ENCODE data around the gene DDX55.
"Not testable (repeated sequence)": the region's sequence is repeated elsewhere in the genome, so short reads cannot be mapped to it uniquely, and the experiment has no call there.

DDX55 gene, protein sequence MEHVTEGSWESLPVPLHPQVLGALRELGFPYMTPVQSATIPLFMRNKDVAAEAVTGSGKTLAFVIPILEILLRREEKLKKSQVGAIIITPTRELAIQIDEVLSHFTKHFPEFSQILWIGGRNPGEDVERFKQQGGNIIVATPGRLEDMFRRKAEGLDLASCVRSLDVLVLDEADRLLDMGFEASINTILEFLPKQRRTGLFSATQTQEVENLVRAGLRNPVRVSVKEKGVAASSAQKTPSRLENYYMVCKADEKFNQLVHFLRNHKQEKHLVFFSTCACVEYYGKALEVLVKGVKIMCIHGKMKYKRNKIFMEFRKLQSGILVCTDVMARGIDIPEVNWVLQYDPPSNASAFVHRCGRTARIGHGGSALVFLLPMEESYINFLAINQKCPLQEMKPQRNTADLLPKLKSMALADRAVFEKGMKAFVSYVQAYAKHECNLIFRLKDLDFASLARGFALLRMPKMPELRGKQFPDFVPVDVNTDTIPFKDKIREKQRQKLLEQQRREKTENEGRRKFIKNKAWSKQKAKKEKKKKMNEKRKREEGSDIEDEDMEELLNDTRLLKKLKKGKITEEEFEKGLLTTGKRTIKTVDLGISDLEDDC

DNA sequence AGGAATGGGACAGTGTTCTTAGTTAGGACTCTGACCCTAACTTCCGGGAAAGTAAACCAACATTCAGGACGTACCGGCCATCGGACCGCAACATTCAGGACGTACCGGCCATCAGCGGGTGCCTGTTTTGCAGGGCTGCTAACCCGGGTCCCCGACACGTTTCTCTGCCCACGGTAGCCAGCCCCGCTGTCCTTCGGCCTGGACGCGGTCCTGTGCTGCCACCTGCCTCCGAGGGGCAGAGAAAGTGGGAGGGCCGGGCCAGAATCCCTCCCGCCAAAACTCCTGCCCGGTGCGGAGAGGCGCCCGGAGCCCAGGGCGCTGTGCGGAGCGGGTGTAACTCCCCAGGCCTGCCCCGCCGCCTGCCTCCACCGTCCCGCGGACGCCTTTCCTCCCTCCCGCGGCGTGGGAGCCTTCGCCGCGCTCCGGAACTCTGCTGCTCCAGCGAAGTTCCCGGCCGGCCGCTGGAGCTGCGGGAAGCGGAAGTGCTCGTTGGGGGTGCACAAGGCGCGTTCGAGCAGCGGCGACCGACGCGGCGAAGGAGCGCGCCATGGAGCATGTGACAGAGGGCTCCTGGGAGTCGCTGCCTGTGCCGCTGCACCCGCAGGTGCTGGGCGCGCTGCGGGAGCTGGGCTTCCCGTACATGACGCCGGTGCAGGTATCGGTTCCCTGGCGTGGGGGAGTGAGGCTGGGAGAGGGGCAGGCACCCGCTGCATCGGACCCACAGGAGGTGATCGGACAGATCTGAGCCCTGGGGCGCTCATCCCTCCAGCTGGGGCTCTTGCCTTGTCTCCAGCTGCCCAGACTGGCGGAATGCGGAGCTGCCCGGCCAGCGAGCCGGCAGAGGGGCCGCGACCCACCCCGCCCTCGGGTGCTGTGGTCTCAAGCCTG, at the start of gene DDX55:
Gene DDX55 (plus strand): TSS at position 498 of the 888 bp plus-strand sequence. CDS start 50 bp downstream, at position 548.
- DNase-seq (ENCODE audit: low read depth in 2 of 2): peak; percentile 76 to 81

DNA sequence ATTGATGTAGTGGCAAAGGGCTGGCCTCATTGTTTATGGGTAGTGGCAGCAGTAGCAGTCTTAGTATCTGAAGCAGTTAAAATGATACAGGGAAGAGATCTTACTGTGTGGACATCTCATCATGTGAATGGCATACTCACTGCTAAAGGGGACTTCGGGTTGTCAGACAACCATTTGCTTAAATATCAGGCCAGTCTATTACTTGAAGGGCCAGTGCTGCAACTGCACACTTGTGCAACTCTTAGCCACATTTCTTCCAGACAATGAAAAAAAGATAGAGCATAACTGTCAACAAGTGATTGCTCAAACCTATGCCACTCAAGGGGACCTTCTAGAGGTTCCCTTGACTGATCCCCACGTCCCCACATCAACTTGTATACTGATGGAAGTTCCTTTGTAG, 47.8 kb upstream of the DDX55 start:
- DNase-seq (ENCODE audit: low read depth in 2 of 2): not testable (repeated sequence)

DNA sequence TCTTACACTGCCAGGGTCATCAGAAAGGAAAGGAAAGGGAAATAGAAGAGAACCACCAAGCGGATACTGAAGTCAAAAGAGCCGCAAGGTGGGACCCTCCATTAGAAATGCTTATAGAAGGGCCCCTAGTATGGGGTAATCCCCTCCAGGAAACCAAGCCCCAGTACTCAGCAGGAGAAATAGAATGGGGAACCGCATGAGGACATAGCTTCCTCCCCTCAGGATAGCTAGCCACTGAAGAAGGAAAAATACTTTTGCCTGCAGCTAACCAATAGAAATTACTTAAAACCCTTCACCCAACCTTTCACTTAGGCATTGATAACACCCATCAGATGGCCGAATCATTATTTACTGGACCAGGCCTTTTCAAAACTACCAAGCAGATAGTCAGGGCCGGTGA, 47.1 kb upstream of the DDX55 start:
- DNase-seq (ENCODE audit: low read depth in 2 of 2): not testable (repeated sequence)

DNA sequence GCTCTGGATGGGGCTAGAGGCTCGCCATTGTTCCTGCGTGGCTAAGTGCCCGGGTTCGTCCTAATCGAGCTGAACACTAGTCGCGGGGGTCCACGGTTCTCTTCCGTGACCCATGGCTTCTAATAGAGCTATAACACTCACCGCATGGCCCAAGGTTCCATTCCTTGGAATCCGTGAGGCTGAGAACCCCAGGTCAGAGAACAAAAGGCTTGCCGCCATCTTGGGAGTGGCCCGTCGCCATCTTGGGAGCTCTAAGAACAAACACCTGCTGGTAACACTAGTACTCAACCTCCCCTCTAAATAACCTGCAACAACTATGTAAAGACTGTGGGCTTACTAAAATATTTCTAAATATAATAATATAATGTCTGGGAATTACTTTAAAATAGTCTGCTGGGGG, 43.4 kb upstream of the DDX55 start:
- not testable (repeated sequence) for DNase-seq (ENCODE audit: low read depth in 2 of 2)

DNA sequence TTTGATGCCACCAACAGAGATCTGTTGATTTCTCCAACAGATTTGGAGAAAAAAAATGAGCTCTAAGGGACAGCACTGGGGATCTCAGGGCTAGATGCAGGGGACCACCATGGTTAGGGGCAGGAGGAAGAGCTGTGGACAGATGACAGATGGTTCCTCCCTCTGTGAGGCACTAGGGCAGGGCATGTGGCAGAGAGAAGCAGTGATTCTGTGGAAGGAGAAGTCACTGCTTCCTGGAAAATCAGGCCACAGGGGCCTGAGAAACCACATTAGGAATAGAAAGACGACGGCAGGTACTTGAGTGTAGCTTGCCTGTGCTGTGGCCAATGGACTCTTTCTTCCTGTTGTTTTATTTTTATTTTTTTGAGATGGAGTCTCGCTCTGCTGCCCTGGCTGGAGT, 42.4 kb upstream of the DDX55 start:
- no peak for DNase-seq (ENCODE audit: low read depth in 2 of 2)

DNA sequence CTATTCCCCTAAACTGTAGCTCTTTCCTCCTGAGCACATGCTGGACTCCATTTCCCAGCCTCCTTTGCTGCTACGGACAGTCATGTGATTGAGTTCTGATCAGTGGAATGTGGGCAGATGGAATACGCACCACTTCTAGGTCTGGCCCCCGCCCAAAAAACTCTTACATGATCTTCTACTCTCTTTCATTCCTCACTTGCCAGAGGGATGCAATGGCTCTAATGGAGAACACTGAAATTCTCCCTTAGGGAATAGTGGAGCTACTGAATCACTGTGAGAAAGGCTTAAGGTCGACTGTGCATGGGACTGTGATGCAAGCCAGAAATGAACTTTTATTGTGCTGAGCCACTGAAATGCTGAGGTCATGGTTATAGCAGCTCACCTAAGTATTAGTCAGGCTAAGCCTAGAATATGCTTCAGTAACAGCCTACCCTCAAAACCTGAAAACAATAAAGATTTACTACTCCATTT, 30.5 kb upstream of the DDX55 start:
- no peak for DNase-seq (ENCODE audit: low read depth in 2 of 2)

DNA sequence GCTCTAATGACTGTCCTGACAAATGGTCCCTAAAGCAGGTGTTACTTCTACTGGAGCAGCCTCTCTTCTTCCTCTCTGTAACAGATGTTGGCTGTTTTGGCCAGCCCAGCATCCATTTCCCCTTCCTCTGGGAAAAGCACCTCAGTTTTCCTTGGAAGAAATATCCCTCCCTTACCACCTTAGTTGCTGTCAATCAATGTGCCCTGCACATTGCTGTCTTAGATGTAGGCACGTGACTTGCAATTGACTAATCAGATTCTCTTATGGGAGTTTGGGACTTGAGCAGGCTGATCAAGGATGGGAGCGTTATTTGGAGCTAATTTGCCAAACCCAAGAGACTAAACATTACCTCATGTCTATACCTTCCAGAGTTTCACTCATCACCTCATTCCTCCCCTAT, 29.5 kb upstream of the DDX55 start:
- DNase-seq (ENCODE audit: low read depth in 2 of 2): no peak

DNA sequence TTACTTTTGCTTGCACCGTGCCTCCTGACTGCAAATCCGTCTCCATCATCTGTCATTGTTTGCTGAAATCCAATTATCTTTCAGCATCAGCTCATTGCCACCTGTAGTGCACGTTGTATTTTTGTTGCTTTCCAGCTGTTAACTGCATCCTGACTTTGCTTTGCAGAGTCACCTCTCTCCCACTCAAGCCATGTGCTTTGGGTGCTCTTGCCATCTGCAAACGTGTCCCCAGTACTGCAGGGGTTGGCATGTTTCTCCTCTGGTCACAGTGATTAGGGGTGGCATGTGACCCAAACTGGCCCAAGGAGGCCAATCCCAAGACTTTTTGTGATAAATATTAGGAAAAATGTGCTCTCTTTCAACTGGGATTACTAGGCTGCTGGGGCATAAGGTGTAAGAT, 28.0 kb upstream of the DDX55 start:
- no peak for DNase-seq (ENCODE audit: low read depth in 2 of 2)

DNA sequence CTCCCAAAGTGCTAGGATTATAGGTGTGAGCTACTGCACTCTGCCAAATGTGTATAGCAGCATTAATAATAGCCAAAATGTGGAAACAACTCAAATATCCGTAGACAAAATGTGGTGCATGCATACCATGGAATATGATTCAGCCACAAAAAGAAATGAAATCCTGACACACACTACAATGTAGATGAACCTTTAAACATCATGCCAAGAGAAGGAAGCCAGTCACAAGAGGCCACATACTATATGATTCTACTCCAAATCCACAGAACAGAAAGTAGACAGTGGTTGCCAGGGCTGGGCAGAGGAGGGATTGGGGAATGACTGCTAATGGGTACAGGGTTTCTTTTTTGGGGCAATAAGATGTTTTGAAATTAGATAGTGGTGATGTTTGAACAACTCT, 25.3 kb upstream of the DDX55 start:
- DNase-seq (ENCODE audit: low read depth in 2 of 2): no peak

DNA sequence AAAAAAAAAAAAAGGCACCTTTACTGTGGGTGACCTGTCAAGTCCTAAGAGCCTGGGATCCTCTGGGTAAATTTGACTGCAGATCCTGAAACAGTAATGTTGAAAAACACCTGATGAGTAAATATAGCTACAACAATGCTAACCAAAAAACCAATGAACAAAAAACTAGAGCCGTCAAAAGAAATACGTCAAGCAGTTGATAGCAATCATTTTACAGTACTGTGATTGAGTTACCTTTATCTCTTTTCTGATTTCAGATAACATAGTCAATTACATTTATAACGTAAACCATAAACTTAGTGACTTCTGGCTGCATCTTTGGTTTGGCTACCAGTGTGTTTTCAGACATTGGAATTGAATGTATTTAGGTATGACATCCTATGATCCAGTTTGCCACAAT, 23.7 kb upstream of the DDX55 start:
- no peak for DNase-seq (ENCODE audit: low read depth in 2 of 2)

DNA sequence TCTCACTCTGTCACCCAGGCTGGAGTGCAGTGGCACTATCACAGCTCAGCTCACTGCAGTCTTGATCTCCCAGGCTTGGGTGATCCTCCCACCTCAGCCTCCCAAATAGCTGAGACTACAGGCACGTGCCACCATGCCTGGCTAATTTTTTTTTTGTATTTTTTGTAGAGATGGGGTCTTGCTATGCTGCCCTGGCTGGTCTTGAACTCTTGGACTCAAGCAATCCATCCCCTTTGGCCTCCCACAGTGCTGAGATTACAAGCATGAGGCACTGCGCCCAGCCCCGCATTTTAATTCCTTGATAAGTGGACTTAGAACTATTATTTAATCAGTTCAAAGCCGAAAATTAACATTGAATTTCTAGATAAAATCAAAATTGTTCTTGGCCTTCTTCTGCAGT, 23.1 kb upstream of the DDX55 start:
- not testable (repeated sequence) for DNase-seq (ENCODE audit: low read depth in 2 of 2)

DNA sequence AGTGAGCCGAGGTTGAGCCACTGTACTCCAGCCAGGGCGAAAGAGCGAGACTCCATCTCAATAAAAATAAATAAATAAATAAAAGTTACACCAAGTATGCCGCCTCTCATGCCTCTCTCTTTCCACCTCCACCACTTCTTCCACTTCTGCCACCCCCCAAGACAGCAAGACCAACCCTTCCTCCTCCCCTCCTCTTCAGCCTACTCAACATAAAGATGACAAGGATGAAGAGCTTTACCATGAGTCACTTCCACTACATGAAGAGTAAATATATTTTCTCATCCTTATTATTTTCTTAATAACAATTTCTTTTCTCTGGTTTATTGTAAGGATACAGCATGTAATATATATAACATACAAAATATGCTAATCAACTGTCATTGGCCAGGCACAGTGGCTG, 21.1 kb upstream of the DDX55 start:
- no peak for DNase-seq (ENCODE audit: low read depth in 2 of 2)

DNA sequence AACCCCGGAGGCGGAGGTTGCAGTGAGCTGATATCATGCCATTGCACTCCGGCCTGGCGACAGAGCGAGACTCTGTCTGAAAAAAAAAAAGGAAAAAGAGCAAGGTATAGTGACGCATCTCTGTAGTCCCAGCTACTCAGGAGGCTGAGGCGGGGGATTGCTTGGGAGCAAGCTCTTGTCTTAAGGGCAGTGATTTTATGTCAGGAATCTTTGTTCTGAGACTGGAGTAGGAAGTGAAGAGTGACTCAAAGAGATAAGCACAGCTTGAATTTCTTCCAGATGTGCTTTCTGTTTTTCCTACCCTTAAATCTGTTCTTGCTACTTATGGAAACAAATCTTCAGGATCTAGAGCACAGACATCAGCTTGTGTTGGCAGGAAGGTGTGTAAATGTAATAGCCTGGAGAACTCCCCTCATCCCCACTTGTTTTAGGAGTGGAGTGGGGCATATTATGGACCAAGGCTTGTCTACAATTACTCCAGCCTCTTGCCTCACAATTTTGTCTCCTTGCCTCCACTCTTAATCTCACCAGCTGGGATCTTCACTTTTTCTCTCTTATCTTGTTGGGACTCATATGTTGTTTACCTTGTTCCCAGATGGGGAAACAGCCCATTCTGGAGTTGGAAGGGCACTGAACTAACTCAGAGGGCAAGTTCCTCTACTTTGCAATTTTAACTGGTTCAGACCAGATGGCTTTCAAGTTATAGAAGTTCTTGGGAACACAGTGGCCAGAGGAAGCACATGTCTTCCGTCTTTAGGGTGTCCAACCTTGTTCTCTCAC, 10.0 kb upstream of the DDX55 start:
- no peak for DNase-seq (ENCODE audit: low read depth in 2 of 2)

DNA sequence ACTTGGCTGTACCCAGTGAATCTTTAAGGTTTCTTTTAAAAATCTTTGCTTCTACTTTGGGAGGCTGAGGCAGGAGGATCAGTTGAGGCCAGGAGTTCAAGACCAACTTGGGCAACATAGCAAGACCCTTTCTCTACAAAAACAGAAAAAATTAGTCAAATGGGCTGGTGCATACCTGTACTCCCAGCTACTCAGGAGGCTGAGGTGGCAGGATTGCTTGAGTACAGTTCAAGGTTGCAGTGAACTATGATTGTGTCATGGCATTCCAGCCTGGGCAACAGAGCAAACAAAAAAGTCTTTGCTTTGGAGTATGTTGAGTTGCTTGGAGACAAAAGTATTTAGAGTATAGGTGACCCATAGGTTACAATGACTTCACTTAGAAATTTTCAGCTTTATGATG, 6.2 kb upstream of the DDX55 start:
- DNase-seq (ENCODE audit: low read depth in 2 of 2): no peak

DNA sequence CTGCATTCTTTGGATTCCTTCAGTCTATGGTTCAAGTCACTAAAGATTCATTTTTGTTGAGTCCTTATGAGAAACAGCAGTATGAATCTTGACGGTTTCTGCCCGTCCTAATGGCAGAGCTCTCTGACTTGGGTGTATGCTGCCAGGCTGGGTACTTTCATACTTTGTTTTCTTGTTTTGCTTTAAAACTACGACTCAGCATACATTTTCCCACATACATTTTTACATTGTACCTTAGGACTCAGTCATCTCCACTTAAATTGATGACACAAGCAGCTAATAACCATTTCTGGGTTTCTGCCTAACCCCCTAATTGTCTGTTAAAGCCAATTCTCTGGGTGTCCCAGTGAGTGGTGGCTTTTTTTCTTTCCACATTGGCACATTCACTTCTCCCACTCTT, 4.8 kb upstream of the DDX55 start:
- DNase-seq (ENCODE audit: low read depth in 2 of 2): no peak

DNA sequence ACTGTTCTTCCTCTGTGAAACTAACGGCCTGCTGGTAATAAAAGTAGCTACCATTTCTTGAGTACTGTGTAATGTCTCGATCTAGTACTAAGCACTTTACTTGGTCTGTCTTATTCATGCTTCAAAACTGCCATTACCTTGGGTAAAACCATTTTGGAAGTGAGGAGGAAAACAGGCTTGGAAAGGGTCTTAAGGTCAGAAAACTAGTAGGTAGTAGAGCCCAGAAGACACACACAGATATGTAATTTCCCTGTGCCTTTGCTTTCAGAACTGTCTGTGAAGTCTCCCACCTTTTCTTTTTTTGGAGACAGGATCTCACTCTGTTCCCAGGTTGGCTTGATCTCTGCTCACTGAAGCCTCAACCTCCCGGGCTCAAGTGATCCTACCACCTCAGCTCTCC, 3.4 kb upstream of the DDX55 start:
- DNase-seq (ENCODE audit: low read depth in 2 of 2): no peak

DNA sequence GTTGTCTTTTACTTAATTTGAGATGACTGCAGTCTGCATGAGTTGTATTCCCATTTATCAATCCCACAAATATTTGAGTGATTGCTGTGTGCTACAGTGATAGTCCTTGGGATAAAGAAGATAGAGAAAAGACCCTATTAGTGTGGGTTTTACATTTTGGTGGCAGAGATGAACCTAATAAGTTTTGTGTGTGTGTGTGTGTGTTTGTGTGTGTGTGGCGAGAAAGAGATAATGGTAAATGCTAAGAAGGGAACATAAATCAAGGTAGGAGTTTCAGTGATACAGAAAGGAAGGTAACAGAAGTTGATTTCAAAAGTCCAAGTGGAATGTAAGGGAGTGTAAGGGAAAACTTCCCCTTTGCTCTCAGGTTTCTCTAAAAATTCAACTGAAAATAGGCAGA, 2.6 kb upstream of the DDX55 start:
- DNase-seq (ENCODE audit: low read depth in 2 of 2): no peak

DNA sequence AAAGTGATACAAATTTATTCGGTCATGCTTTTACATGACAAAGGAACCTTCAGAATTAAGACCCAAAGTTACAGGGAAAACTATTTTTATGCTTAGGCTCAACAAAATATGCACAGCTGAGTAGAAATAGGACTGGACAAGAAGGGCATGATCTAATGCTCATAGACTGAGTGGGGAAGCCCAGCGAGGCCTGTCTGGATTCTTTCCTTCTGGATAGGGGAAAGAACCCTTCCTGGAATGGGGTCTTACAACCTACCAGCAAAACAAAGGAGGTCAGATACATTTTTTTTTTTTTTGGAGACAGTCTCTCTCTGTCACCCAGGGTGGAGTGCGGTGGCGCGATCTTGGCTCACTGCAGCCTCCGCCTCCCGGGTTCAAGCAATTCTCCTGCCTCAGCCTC, 2.2 kb upstream of the DDX55 start:
- DNase-seq (ENCODE audit: low read depth in 2 of 2): no peak

DNA sequence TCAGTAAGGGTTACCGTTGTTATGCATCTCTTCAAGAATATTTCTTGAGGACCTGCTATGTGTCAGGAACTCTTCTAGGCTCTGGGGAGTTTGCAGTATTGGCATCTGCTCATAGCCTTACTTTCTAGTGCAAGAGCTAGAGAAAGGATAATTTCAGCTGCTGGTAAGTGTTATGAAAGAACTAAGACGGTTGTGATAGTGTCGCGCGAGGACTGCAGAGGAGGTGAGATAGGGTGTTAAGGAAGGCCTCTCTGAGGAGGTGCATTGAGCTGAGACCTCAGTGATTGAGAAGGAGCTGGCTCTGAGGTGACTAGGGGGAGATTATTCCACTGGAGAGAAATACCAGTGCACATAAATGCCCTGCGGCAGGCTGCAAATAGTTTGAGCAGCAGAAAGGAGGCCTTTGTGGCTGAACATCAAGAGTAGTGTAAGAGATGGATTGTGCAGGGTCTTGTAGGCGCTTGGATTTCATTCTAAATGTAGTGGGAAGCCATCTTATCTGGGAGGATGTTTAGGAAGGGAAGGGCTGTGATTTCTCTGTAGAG, 824 bp downstream of the DDX55 start:
- no peak for DNase-seq (ENCODE audit: low read depth in 2 of 2)

DNA sequence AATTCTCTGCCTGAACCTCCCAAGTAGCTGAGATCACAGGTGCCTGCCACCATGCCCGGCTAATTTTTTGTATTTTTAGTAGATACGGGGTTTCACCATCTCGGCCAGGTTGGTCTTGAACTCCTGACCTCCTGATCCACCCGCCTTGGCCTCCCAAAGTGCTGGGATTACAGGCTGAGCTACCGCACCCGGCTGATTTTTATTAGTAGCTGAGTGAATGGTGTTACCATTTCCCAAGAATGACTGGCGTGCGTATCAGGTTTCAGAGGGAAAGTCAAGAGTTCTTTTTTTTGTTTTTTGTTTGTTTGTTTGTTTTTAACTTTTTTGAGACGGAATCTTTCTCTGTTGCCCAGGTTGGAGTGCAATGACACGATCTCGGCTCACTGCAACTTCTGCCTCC, 1.6 kb downstream of the DDX55 start:
- DNase-seq (ENCODE audit: low read depth in 2 of 2): not testable (repeated sequence)

DNA sequence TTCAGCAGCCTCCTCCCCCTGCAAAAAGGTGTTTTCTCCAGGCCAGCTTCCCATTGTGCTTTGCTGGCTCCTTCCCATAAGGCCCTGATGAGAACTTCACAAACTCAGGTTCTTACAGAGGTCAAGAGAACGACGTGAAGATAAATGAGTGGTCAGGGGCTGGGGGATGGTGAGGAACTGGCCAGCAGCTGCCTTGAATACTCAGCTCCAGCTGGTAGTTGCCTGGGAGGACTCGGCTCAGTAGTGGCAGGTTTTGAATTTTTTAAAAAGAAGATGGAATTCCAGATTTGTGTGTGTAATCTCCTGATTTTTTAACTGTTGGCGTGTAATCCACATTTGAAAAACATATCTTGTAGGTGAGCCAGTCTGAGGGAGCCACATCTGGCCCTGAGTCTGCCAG, 5.9 kb downstream of the DDX55 start:
- DNase-seq (ENCODE audit: low read depth in 2 of 2): no peak
